CD4-positive, alpha-beta memory T cell (primary cell): ENCODE results near the gene PDE4B. TPM values are rescaled to one million over a fixed set of nuclear protein-coding genes. Genes with fewer than 3 reads are reported as not detected.

Experiments used
- CTCF ChIA-PET: fragments of 350-600 bp; sonication (Branson Sonifier 250); formaldehyde crosslinking; loops from one replicate; lab custom pipeline; 2021; ENCODE audit warnings: inconsistent platforms; ENCODE audit not compliant: partially characterized antibody; lab: Charles Lee
- POLR2A ChIA-PET: fragments of 350-600 bp; sonication (Branson Sonifier 250); formaldehyde crosslinking; loops from one replicate; lab custom pipeline; 2021; ENCODE audit not compliant: partially characterized antibody; lab: Charles Lee
- DNase-seq, 5 donors: peaks; one replicate each; pipeline versions ENCODE4 v3.0.0 to v3.0.0-alpha.2; 2020 to 2022; ENCODE audit warnings: mixed read lengths in 1 of 5
- H3K27ac ChIP-seq: one replicate; pipeline ENCODE4 v1.7.0; 2013; ENCODE audit warnings: low read depth, low read length
- H3K27me3 ChIP-seq: 2 replicates; pipeline ENCODE4 v1.7.0; 2013; ENCODE audit warnings: mild to moderate bottlenecking, low read length, moderate library complexity; ENCODE audit not compliant: insufficient read depth
- H3K36me3 ChIP-seq: 2 replicates; pipeline ENCODE4 v1.7.0; 2013; ENCODE audit warnings: mild to moderate bottlenecking, low read length, moderate library complexity; ENCODE audit not compliant: insufficient read depth
- H3K4me1 ChIP-seq: 2 replicates; pipeline ENCODE4 v1.7.0; 2013; ENCODE audit warnings: mild to moderate bottlenecking, low read length, moderate library complexity; ENCODE audit not compliant: insufficient read depth
- H3K4me3 ChIP-seq, 2 donors: one replicate each; pipeline ENCODE4 v1.7.0; 2013; ENCODE audit warnings: low read length in 2 of 2, mild to moderate bottlenecking in 1 of 2
- H3K9me3 ChIP-seq, 2 donors: one replicate each; pipeline ENCODE4 v1.7.0; 2013; ENCODE audit warnings: low read length in 2 of 2, control low read depth in 1 of 2; ENCODE audit not compliant: control insufficient read depth in 1 of 2
- H3K27ac Mint-ChIP-seq, 7 donors: one replicate each; pipeline ENCODE4 v1.8.0; 2020 to 2021; ENCODE audit warnings: mixed read lengths in 7 of 7, mild to moderate bottlenecking in 6 of 7, inconsistent platforms in 3 of 7, moderate library complexity in 3 of 7
- H3K27me3 Mint-ChIP-seq, 2 donors: one replicate each; pipeline ENCODE4 v1.8.0; 2020 to 2021; ENCODE audit warnings: mixed read lengths in 2 of 2
- H3K36me3 Mint-ChIP-seq, 2 donors: one replicate each; pipeline ENCODE4 v1.8.0; 2020 to 2021; ENCODE audit warnings: mixed read lengths in 2 of 2, inconsistent platforms in 1 of 2, mild to moderate bottlenecking in 1 of 2
- H3K4me1 Mint-ChIP-seq, 4 donors: one replicate each; pipeline ENCODE4 v1.8.0; 2020 to 2021; ENCODE audit warnings: mixed read lengths in 4 of 4, mild to moderate bottlenecking in 1 of 4
- H3K4me3 Mint-ChIP-seq, 8 donors: one replicate each; pipeline ENCODE4 v1.8.0; 2020 to 2021; ENCODE audit warnings: mixed read lengths in 8 of 8, mild to moderate bottlenecking in 7 of 8, moderate library complexity in 6 of 8, inconsistent platforms in 3 of 8
- H3K9me3 Mint-ChIP-seq, 8 donors: one replicate each; pipeline ENCODE4 v1.8.0; 2020 to 2021; ENCODE audit warnings: mixed read lengths in 8 of 8, mild to moderate bottlenecking in 5 of 8, inconsistent platforms in 3 of 8, moderate library complexity in 1 of 8
- intact Hi-C: fragments of 100-400 bp; cut with micrococcal nuclease; formaldehyde crosslinking; loops from one replicate; pipeline ENCODE4 v1.15.1; 2023
- polyA plus RNA-seq, 2 donors: library from polyadenylated mRNA; unstranded; fragments of 300-500 nt; fragmentation: Illumina TruSeq; gene quantifications; one replicate each; pipeline ENCODE4 v1.2.3, GENCODE V29; 2021
- total RNA-seq, 2 experiments: library from RNA; stranded (reverse); gene quantifications; one replicate each; pipeline ENCODE4 v1.2.3, GENCODE V29; 2021

The PDE4B gene
- total and polyA plus RNA-seq, 4 experiments from 2014 or later = 33.8 to 116 (median 40.7) TPM

- intact Hi-C loops = no loop called here
- no peaks in the 10 kb centered on the region for H3K36me3 Mint-ChIP-seq
- H3K4me3 Mint-ChIP-seq = no peak overlapping the region
- Histone ChIP-seq H3K27ac (no peak overlapping the region), H3K4me1 (peaks cover 17% of the 10 kb centered on the region), H3K9me3 (no peaks in the 10 kb centered on the region), H3K36me3 (no peaks in the 10 kb centered on the region), H3K27me3 (no peaks in the 10 kb centered on the region), H3K4me3 (no peak overlapping the region)
- no peaks in the 10 kb centered on the region for H3K27me3 Mint-ChIP-seq
- POLR2A ChIA-PET = interaction anchor here (1.0 to 2.0 kb wide), 3 partner anchors 9 to 19 kb away, joined by 3 to 8 read pairs (median 4); no protein-coding TSS in a partner anchor
- CTCF ChIA-PET = interaction anchor here (1.3 to 30.4 kb wide), 8 partner anchors 10 to 297 kb away, joined by 4 to 874 read pairs (median 9); no protein-coding TSS in a partner anchor
- H3K27ac Mint-ChIP-seq = peak overlapping the region in 1 of 7 donors; percentile 1
- peaks cover 20 to 34% (median 24%) of the 10 kb centered on the region in 4 donors for H3K4me1 Mint-ChIP-seq
- peaks cover 0 to 3% (median 0%) of the 10 kb centered on the region in 8 donors for H3K9me3 Mint-ChIP-seq
- DNase-seq = no peak
Measured at GRCh38 chr1:66256629-66257572, 464.2 kb downstream of the PDE4B start.

DNA sequence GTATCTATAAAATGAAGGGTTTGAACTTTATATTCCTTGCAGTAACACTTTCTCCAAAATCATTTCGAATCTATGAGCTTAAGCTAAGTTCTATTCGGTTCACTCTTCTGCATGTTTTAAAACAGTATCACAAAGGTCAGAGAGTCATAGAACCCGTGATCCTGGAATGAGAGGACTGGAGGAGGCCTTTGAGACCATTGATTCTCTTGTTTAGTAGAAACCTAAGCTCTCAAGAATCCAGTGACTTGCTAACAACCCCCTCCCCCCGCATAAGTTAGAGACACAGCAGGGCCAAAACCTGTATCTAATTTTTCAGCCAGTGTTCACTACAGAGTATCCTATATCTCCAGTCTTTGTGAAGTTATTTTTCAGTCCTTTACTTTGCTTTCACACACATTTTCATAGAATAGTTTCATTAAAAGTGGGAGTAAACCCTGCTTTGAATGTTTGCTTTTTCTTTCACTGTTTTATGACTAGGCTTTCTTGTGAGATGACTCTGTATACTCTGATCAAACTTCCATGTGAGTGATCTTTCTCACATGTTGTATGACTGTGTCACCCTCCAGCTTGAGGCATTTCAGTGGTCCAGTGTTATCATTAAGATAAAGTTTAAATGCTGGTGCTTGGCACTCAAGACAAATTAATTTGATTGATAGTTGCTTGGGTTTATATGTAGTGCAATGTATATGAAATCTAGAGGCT lies 465.9 kb downstream of the PDE4B start:
- Mint-ChIP-seq H3K27me3 (no peaks in the 10 kb centered on the region), H3K9me3 (peaks cover 0 to 3% (median 0%) of the 10 kb centered on the region in 8 donors), H3K4me1 (peaks cover 19 to 50% (median 30%) of the 10 kb centered on the region in 4 donors), H3K4me3 (no peak overlapping the region), H3K27ac (no peak overlapping the region), H3K36me3 (no peaks in the 10 kb centered on the region)
- Histone ChIP-seq H3K9me3 (no peaks in the 10 kb centered on the region), H3K27ac (no peak overlapping the region), H3K36me3 (no peaks in the 10 kb centered on the region), H3K4me1 (peaks cover 14% of the 10 kb centered on the region), H3K4me3 (no peak overlapping the region), H3K27me3 (no peaks in the 10 kb centered on the region)
- no peak for DNase-seq
- ChIA-PET CTCF (interaction anchor here (1.4 to 30.4 kb wide), 5 partner anchors 12 to 189 kb away, joined by 3 to 874 read pairs (median 18); no protein-coding TSS in a partner anchor), POLR2A (interaction anchor here (2.0 kb wide), 1 partner anchor 17 kb away, joined by 8 read pairs; no protein-coding TSS in a partner anchor)
- intact Hi-C loops = no loop called here

- no peaks in the 10 kb centered on the region for H3K9me3 Mint-ChIP-seq
- CTCF ChIA-PET = interaction anchor here (1.6 to 30.4 kb wide), 2 partner anchors 82 to 186 kb away, joined by 7 to 874 read pairs; no protein-coding TSS in a partner anchor
- intact Hi-C loops = no loop called here
- peaks cover 19 to 49% (median 31%) of the 10 kb centered on the region in 4 donors for H3K4me1 Mint-ChIP-seq
- H3K27ac ChIP-seq = no peak overlapping the region
- peaks cover 22% of the 10 kb centered on the region for H3K4me1 ChIP-seq
- H3K27me3 ChIP-seq = no peaks in the 10 kb centered on the region
- no peak for DNase-seq
- peak overlapping the region in 3 of 8 donors; percentile 29 to 64 (median 53) for H3K4me3 Mint-ChIP-seq
- H3K9me3 ChIP-seq = no peaks in the 10 kb centered on the region
- peak overlapping the region in 3 of 7 donors; percentile 14 to 83 (median 33) for H3K27ac Mint-ChIP-seq
- H3K36me3 ChIP-seq = no peaks in the 10 kb centered on the region
- H3K27me3 Mint-ChIP-seq = no peaks in the 10 kb centered on the region
- no peak overlapping the region for H3K4me3 ChIP-seq
- POLR2A ChIA-PET = interaction anchor here (1.4 to 1.6 kb wide), 2 partner anchors 13 to 176 kb away, joined by 3 to 5 read pairs; no protein-coding TSS in a partner anchor
- H3K36me3 Mint-ChIP-seq = no peaks in the 10 kb centered on the region
Measured at GRCh38 chr1:66261364-66261763, 468.7 kb downstream of the PDE4B start.

GRCh38 chr1:66262208-66262963 lies 469.7 kb downstream of the PDE4B start:
- H3K36me3 Mint-ChIP-seq = no peaks in the 10 kb centered on the region
- no peak overlapping the region for H3K4me3 Mint-ChIP-seq
- POLR2A ChIA-PET = no interaction called here

DNA sequence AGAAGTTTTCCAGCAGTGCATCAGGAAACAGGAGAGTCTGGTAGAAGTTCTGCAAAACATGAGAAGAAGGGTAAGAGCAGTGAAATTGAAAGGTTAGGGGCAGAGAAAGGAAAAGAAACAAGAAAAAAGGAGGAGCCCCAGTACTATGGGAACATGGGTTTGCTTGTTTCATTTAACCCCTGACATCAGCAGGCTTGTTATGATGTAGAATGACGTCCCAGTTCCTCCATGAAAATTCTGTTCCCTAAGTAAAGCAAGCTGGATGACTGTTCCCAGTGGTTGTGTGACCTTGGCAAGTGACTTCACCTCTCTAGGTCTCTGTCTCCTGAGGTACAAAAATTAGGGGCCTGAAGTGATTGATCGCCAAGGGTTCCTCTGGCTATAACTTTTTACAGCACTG lies 472.6 kb downstream of the PDE4B start:
- Histone ChIP-seq H3K4me3 (no peak overlapping the region), H3K9me3 (no peaks in the 10 kb centered on the region), H3K36me3 (no peaks in the 10 kb centered on the region), H3K4me1 (peaks cover 24% of the 10 kb centered on the region), H3K27ac (no peak overlapping the region), H3K27me3 (no peaks in the 10 kb centered on the region)
- H3K9me3 Mint-ChIP-seq = no peaks in the 10 kb centered on the region
- no peaks in the 10 kb centered on the region for H3K36me3 Mint-ChIP-seq
- no peaks in the 10 kb centered on the region for H3K27me3 Mint-ChIP-seq
- no peak overlapping the region for H3K4me3 Mint-ChIP-seq
- intact Hi-C loops = no loop called here
- H3K27ac Mint-ChIP-seq = peak overlapping the region in 3 of 7 donors; percentile 36 to 69 (median 68)
- ChIA-PET POLR2A (interaction anchor here (1.5 kb wide), 1 partner anchor 181 kb away, joined by 3 read pairs; no protein-coding TSS in a partner anchor), CTCF (interaction anchor here (2.7 to 30.4 kb wide), 3 partner anchors 9 to 182 kb away, joined by 8 to 874 read pairs (median 10); no protein-coding TSS in a partner anchor)
- peaks cover 19 to 47% (median 31%) of the 10 kb centered on the region in 4 donors for H3K4me1 Mint-ChIP-seq
- DNase-seq = no peak

More at GRCh38 chr1:66262208-66262963, 469.7 kb downstream of the PDE4B start:
- Histone ChIP-seq H3K4me1 (peaks cover 24% of the 10 kb centered on the region), H3K4me3 (no peak overlapping the region), H3K9me3 (no peaks in the 10 kb centered on the region), H3K36me3 (no peaks in the 10 kb centered on the region), H3K27ac (no peak overlapping the region), H3K27me3 (no peaks in the 10 kb centered on the region)
- H3K27ac Mint-ChIP-seq = no peak overlapping the region
- H3K4me1 Mint-ChIP-seq = peaks cover 19 to 52% (median 34%) of the 10 kb centered on the region in 4 donors
- H3K27me3 Mint-ChIP-seq = no peaks in the 10 kb centered on the region
- intact Hi-C loops = no loop called here
- CTCF ChIA-PET = interaction anchor here (2.5 to 30.4 kb wide), 2 partner anchors 20 to 185 kb away, joined by 7 to 874 read pairs; no protein-coding TSS in a partner anchor
- no peaks in the 10 kb centered on the region for H3K9me3 Mint-ChIP-seq
- no peak for DNase-seq

DNA sequence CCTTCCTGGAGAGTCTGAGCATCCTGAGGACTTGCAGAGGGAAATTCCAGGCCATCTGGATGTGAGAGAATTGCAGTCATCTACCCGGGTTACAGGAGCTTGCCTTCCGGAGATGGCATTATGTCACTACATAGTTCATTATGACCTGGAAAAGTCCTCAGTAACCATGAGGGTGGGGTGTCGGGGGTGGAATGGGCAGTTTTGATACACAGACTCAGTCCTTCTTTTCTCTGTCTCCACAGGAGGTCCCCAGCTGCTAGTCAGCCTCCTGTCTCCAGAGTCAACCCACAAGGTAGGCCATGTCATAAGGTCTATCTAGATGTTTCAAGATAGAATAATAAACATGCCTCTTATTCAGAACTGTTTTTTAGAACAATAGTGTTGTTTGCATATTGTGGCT lies 473.1 kb downstream of the PDE4B start:
- Histone ChIP-seq H3K4me3 (no peak overlapping the region), H3K27me3 (no peaks in the 10 kb centered on the region), H3K27ac (no peak overlapping the region), H3K9me3 (no peaks in the 10 kb centered on the region), H3K4me1 (peaks cover 22% of the 10 kb centered on the region), H3K36me3 (no peaks in the 10 kb centered on the region)
- CTCF ChIA-PET = interaction anchor here (2.7 to 30.4 kb wide), 3 partner anchors 9 to 182 kb away, joined by 8 to 874 read pairs (median 10); no protein-coding TSS in a partner anchor
- Mint-ChIP-seq H3K27me3 (no peaks in the 10 kb centered on the region), H3K9me3 (no peaks in the 10 kb centered on the region), H3K36me3 (no peaks in the 10 kb centered on the region), H3K4me3 (no peak overlapping the region), H3K4me1 (peaks cover 19 to 43% (median 28%) of the 10 kb centered on the region in 4 donors), H3K27ac (peak overlapping the region in 4 of 7 donors; percentile 34 to 68 (median 43))
- POLR2A ChIA-PET = interaction anchor here (1.5 kb wide), 1 partner anchor 180 kb away, joined by 3 read pairs; no protein-coding TSS in a partner anchor
- no peak for DNase-seq
- intact Hi-C loops = no loop called here
